CD4-positive, alpha-beta T cell treated with Interleukin-2 at 100 ng/mL for 4 hours (primary cell): Measurements from ENCODE around the gene COQ9.
A peak's percentile ranks its signal among the peaks of the same experiment; 100 is the strongest.
"Not testable (repeated sequence)": the region's sequence is repeated elsewhere in the genome, so short reads cannot be mapped to it uniquely, and the experiment has no call there.

Experiments used
- DNase-seq: peaks from one replicate; pipeline ENCODE4 v3.0.0-alpha.2; 2020; ENCODE audit warnings: low spot score

COQ9 gene

DNA sequence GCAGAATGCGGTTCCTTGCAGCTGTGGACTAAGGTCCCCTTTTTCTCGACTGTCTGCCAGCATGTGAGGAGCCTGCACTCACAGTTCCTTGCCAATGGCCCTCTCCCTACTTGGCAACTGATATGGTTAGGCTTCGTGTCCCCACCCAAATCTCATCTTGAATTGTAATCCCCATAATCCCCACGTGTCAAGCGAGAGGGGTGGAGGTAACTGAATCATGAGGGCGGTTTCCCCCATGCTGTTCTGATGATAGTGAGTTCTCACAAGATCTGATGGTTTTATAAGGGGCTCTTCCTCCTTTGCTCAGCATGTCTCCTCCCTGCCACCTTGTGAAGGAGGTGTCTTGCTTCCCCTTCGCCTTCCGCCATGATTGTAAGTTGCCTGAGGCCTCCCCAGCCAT is 20.0 kb upstream of the COQ9 start:
- no peak for DNase-seq

DNA sequence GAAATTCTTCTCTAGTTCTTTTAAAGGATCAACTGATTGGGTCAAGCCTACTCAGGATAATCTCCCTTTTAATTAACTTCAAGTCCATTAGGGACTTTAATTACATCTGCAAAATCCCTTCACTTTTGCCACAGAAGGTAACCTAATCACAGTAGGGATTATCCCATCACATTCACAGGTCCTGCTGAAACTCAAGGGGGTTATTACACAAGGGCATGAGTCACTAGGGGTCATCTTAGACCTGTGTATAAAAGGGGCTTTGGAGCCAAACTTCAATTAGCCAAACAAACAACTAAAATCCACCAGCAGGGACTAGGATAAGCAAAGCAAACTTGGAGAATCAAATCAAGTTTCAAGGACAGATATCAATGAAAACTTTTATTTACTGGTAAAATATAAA is 19.5 kb upstream of the COQ9 start:
- DNase-seq, result no peak

DNA sequence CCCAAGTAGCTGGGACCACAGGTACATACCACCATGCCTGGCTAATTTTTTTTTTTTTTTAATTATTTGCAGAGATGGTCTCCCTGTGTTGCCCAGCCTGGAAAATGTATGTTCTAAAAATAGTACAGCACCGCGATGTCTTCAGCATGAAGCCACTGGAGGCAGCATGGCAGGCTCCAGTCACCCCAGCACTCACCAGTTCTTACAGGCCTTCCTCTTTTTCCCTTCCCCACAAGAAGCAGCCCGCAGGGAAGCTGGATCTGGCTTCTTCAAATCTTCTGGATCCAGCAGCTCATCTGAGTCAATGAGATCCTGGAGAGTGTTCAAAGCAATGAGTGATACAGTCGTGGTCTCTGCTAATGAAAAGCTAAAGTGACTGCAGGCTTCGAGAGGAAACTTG is 16.3 kb upstream of the COQ9 start:
- no peak for DNase-seq

DNA sequence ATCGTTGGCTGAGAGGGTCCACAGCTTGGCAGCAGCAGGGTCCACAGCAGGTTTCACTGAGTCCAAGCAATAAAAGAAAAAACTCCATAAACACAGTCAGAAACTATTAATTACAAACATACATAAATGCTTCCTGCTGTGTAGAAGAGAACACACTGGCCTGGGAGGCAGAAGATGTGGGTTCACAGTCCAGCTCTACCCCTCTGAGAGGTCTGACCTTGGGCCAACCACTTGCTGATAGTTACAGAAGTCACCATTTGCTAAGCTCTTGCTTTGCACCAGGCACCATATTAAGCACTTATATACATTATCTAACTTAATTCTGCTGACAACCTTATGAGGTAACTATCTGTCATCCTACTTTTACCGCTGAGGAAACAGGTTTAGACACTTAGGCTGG is 14.8 kb upstream of the COQ9 start:
- no peak for DNase-seq

DNA sequence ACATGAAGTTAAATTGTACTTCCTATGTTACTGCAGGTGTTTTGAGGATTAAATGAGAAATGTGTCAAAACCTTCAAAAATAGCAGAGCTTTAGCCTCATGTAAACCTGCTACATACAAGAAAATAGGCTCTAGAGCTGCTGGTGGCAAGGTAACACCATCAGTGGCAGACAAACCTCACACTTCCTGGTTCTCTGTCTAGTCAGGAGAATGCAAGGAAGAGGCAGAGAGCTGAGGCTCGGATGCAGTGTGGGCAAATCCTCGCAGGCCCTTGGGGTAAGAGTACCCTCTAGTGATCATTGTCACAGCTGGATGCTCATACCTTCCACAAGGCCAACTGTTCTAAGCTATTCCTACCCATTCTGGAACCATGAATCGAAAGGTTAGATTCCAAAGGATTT is 14.3 kb upstream of the COQ9 start:
- no peak for DNase-seq

DNA sequence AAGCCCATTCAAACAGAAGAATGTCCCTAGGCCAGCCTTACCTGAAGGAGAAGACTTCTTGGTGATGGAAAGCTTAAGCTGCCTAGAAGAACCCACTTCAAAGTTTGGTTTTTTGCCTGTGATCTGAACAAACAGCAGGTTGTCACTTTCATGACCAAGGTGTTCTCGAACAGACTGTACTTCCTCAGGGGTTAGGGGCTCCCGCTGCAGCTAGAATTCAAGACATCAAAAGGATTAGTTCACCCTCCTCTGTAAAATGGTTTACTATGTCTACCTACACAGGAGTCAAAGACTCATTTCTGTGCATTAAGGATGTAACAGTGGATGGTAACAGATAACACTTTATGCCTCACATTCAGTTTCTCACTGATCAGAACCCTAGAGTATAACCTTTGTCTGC is 13.3 kb upstream of the COQ9 start:
- DNase-seq, result no peak

DNA sequence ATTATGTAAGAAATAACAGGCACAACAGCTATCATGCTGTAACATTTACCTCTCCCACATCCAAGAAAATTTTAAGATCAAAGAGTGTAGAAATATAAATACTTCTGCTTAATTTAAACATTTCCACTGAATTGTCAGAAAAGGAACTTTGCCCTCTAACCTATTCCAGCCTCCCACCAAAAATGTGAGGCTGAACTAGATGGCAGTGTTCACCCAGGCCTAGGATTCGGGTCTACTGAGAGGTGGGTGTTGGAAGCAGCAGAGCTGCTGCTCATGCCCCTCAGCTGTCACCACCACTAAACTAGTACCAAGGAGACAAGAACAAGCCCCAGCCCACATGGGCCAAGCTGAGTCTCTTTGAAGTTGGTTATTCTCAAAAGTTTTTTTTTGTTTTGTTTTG is 11.4 kb upstream of the COQ9 start:
- no peak for DNase-seq

DNA sequence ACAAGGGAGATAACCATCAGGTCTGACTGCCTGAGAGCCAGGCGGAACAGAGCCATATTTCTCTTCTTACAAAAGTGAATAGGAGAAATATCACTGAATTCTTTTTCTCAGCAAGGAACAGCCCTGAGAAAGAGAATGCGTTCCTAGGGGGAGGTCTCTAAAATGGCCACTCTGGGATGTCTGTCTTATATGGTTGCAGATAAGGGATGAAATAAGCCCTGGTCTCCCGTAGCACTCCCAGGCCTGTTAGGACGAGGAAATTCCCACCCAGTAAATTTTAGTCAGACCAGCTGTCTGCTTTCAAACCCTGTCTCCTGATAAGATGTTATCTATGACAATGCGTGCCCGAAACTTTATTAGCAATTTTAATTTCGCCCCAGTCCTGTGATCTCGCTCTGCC is 7.3 kb upstream of the COQ9 start:
- DNase-seq, result not testable (repeated sequence)

DNA sequence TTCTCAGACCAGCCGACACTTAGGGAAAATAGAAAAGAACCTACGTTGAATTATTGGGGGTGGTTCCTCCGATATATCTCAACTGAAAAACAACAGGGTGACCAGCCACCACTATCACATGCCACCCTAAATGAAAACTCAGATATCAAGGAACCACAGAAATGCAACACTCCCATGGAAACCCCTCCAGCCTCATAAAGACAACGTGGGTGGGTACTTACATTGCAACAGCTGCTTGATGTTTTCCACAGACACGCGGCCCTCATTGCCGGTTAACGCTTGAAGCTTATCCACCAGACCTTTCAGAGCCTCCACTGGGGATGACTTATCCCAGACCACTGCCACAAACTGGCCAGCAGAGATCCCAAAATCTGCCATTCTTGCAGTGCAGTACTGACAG is 6.7 kb upstream of the COQ9 start:
- not testable (repeated sequence) for DNase-seq

DNA sequence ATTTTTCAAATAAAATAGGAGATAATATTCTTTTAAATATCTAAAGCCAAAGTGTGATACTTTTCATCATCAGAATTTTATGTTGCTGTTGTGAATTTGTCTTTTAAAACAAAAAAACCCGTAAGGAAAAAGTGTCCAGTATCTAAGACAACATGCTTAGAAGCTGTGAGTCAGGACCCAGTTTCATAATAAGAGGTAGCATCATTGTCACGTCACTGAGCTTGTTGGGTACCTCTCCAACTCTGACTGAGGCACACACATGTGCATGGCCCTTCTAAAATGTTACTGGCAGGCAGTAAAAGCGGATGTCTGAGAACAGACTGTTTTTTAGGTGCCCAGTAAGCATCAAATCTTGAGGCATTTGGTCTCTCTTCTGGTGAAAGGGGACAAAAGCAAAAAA is 2.6 kb upstream of the COQ9 start:
- no peak for DNase-seq

DNA sequence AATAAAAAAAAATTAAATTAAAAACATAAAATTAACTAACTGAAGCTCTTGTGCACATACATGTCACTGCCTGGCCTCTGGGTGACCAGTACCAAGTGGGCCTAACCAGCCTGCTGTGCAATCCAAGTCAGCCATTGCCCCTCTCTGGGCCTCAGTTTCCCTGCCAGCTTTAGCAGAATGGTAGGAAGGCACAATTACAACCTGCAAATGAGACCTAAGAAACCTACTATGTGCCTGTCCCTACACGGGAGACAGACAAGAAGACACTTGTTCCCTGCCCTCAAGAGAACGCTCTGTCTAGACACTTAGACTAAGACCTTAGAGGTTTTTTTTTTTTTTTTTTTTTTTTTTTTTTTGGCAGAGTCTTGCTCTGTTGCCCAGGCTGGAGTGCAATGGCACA is 1.8 kb upstream of the COQ9 start:
- DNase-seq, result no peak

DNA sequence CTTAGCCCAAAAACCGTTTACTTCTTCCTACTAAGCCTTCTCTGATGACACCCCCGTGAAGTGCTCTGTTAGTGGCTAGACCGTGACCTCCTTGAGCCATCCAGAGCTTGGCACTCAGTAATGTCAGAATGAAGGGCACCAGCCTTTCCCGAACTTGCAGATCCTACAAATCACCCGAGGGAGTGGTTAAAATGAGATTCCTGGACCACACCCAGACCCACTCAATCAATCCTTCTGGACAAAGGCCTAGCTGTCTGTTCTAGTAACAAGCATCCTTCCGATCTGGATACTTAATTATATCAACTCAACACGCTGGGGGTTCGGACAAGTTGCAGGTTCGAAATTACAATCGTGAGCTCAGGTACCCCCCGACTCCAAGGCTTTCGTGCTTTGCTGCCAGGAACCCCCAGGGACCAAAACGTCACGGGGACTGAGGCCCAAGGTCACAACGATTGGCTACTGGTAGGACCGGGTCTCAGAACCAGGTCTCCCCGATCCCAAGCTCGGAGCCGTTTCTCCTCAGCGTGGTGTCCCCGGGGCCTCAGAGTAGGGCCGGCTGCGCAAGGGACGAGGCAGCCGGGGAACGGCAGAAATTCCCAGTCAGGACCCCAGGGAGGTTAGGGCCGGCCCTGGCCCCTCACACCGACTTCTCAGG is 621 bp upstream of the COQ9 start:
- no peak for DNase-seq

DNA sequence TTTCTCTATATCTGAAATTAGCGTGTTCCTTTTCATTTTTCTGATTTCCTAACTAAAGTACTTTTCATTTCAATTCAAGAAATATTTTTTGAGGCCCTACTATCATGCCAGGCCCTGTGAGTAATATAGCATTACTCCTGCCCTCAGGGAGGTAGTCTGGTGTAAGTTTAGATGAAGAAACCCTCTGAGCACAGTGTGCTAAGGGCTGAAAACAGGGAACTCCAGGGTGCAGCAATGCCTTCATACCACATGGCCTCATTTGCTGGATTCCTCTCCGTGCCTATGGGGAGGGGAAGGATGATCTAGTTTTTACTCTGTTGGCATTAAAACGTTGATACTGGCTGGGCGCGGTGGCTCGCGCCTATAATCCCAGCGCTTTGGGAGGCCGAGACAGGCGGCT is 4.7 kb downstream of the COQ9 start:
- no peak for DNase-seq

DNA sequence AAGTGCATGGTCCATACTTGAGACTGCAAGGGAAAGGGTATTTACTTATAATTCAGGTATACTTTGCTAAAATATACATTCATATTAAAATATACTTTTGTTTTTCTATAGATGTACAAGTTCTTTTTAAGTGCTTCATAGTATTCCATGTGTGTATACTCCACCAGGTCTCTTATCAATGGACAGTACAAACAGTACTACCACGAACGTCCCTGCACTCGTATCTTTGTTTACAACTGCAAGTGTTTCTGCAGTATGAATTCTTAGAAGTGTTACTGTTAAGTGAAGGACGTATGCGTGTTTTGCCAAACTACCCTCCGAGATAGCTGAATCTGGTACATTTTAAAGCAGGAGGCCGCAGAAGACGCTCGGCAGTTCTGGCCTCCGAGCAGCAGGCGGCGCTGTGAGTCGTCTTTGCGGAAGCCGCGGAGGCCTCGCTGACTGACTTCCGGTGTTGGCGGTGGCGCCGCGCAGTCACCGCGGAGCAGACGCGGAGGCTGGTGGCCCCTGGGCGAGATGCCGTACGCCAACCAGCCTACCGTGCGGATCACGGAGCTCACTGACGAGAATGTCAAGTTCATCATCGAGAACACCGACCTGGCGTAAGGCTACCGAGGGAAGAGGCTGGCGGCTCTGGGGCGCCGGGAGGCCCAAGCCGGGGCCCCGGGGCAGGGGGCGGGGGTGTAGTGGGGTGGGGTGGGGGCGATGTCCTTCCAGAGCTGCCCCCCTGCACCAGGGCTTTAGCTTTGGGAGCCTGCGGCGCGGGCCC is 15.1 kb downstream of the COQ9 start, which contains the start of gene POLR2C:
POLR2C (plus strand) TSS at position 471 of the 769 bp plus-strand sequence; CDS start at position 517, 46 bp downstream.
- DNase-seq, result peak; percentile 94

DNA sequence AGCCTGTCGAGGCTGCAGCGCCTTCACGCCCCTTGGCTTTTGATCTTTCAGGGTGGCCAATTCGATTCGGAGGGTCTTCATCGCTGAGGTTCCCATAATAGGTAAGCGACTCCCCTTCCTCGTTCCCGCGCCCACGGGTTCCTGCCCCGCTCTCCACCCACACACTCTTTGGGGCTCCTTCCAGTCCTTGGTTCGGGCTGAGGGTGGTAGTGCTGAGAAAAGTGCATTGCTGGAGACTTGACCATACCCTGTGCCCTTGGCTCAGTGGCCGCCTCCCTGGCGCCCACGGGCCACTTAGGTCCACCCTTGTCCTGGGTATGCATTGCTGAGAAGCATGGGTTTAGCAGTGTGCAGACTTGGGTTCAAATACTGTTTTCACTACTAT is 15.7 kb downstream of the COQ9 start:
- no peak for DNase-seq

DNA sequence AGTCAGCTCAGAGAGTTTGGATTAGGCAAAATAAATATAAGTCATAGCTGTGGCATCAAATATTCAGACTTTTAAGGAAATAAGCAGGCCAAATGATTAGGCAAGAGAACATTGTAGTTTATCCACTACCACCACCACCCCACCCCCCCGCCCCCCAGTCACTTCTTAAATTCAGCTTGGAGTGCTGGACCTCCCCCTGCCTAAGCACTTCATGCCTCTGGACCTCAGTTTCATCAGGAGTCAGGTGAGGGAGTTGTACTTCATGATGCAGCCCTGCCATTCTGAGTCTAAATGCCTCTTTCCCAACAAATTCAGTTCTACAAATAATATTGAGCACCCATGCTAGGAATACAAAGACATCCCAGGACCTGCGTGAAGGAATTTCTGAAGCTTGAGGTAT is 17.2 kb downstream of the COQ9 start:
- no peak for DNase-seq

DNA sequence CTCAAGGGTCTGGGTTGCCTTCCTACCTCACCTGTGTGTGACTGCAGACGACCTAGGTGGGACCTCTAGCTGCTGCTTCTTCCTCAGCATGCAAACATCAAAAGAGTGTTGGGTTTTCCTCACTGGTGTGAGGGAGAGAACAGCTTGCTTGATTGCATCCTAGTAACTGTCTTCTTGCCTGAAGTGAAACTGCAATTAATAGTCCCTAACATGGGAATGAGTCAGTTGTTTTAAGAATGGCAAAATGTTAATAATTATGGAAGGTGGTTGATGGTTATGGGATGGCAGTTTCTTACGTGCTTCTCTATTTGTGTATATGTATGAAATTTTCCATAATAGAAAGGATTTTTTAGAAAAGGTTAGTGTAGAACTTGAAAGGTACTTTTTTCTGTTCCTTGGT is 21.1 kb downstream of the COQ9 start:
- no peak for DNase-seq

DNA sequence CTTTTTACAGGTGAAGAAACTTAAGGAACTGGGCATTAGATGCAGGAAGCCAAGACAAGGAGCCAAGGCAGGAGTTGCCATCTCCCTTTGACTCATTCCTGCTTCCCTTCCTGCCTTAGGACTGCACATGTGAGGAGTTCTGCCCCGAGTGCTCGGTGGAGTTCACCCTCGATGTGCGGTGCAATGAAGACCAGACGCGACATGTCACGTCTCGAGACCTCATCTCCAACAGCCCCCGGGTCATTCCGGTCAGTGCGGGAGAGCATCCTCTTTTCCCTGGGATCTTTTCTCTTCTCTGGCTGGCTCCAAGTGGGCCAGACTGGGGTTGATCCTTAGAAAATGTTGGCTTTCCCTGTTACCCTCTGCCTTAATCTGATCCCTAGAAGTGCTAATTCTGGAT is 21.8 kb downstream of the COQ9 start:
- no peak for DNase-seq

DNA sequence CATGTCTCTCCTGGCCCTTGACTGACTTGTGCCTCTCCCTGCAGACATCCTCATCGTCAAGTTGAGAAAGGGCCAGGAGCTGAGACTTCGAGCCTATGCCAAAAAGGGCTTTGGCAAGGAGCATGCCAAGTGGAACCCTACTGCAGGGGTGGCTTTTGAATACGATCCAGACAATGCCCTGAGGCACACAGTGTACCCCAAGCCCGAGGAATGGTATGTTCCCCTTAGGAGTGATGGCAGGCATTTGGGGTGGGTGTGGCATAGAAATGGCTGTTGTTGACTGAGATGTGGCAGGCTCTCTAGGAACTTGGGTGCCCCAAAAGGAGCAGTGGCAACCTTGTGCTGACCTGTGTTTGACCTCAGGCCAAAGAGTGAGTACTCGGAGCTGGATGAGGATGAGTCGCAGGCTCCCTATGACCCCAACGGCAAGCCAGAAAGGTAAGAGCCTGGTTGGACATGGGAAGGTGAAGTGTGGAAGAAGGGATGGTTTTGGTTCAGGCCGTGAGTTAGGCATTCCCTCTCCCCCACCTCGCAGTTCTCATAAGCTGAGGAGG is 22.7 kb downstream of the COQ9 start:
- DNase-seq, result no peak

DNA sequence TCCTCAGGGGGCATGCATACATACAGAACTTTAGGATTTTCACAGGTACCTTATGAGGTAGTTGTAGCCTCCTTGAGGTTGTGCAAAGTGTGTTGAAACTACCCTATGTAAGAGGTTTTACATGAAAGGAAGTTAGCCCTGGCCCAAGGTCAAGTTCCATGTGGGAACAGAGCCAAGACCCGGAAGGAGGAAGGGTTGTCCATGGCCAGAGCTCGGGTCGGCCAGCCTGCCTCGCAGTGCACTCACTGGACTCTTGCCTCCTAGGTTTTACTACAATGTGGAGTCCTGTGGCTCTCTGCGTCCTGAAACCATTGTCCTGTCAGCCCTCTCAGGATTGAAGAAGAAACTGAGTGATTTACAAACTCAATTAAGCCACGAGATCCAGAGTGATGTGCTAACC is 23.4 kb downstream of the COQ9 start:
- no peak for DNase-seq

DNA sequence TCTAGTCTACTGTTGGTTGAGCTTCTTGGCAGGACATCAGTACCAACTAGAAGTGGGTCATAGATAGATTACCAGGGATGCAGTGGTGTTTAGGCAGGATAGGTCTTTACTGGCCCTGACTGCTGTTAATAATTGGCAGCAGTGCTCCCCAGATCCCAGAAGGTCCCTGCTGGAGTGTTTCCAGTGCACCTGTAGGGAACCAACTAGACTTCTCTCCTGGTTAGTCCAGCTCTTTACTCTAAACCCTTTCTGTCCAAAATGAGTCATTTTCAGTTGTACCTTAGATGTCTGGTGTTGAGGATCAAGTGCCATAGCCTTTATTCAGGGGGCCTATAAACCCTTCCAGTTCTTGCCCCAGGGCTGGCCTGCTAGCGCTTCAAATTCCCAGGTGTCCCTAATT is 23.9 kb downstream of the COQ9 start:
- no peak for DNase-seq

DNA sequence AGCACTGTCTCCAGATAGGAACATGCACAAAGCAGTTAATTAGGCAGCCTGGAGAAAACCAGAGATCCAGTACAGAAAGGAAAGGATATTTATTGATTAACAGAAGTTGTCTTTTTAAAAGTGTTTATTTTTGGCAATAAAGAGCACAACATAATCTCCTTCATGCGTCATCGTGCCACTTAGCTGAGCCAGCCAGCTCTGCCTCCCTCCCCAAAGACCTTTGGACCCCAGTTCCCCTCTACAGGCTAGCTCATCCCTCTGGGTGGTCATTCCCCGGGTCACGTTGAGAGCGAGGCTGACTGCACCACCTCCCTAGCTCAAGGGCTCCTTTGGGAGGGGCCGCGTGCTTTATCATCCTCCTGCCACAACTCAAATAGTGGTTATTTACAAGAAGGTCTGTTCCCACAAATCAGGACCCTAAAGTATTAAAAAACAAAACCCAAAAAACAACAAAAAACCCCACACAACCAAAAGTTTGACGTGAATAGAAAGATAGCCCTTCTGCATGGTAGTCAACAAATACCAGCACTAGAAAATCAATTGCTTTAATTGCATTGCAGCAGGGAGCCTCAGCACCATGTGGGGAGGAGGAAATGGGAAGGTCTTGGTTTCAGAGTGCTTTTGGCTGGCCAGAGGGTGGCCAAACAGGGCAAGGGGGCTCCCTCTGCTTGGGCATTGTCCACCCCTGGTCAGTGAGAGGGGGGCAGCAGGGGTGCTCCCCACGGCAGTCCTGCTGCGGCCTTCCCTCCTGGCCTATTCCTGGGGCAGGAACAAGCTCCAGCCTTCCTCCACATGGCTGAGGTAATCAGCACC is 24.8 kb downstream of the COQ9 start:
- DNase-seq, result no peak

DNA sequence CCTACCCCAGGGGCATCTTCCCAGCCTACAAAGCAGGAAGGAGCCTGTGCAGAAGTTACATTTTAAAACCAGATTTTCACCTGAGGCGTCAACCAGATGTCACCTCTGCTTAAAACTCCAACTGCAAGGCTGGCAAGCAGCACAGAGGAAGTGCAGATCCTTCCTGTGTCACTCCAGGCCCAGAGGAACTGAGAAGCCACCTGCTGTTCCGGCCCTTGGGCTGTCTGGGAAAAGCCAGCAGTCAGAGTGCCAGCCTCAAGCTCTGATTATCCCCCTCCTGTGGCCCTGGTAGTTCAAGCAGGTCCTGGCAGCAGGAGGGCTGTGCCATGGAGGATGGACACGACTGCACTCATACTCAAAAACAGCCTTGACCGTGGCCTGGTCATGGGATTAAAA is 25.4 kb downstream of the COQ9 start:
- DNase-seq, result no peak
